Astrocyte of the hippocampus (primary cell): ENCODE data around the gene PPP2R5C.

Experiments used
- DNase-seq: peaks from one replicate; pipeline ENCODE4 v3.0.0; 2011; ENCODE audit warnings: low read depth, low spot score

The PPP2R5C gene

GRCh38 chr14:101865288-101865687, 103.8 kb downstream of the PPP2R5C start:
- peak; percentile 42 for DNase-seq

- no peak for DNase-seq
Observed at GRCh38 chr14:101867854-101868253, 106.3 kb downstream of the PPP2R5C start.

- no peak for DNase-seq
Observed at GRCh38 chr14:101869217-101869616, 107.7 kb downstream of the PPP2R5C start.

- DNase-seq, result no peak
Observed at GRCh38 chr14:101870273-101870939, 108.9 kb downstream of the PPP2R5C start.

GRCh38 chr14:101872346-101872745, 110.8 kb downstream of the PPP2R5C start:
- no peak for DNase-seq

- no peak for DNase-seq
Observed at GRCh38 chr14:101873076-101873825, 111.7 kb downstream of the PPP2R5C start.

GRCh38 chr14:101873991-101874390, 112.5 kb downstream of the PPP2R5C start:
- no peak for DNase-seq

GRCh38 chr14:101875041-101875726, 113.7 kb downstream of the PPP2R5C start:
- DNase-seq, result no peak

GRCh38 chr14:101875727-101876554, 114.4 kb downstream of the PPP2R5C start:
- DNase-seq, result peak; percentile 29

- no peak for DNase-seq
Observed at GRCh38 chr14:101876555-101876938, 115.0 kb downstream of the PPP2R5C start.

GRCh38 chr14:101877766-101878165, 116.3 kb downstream of the PPP2R5C start:
- DNase-seq, result peak; percentile 50

- DNase-seq, result peak; percentile 17
Observed at GRCh38 chr14:101878211-101878821, 116.8 kb downstream of the PPP2R5C start.

GRCh38 chr14:101878822-101879528, 117.5 kb downstream of the PPP2R5C start:
- DNase-seq, result peak; percentile 38

- no peak for DNase-seq
Observed at GRCh38 chr14:101879529-101880336, 118.2 kb downstream of the PPP2R5C start.

GRCh38 chr14:101881426-101881825, 119.9 kb downstream of the PPP2R5C start:
- DNase-seq, result no peak

- DNase-seq, result no peak
Observed at GRCh38 chr14:101882141-101882935, 120.8 kb downstream of the PPP2R5C start.

- DNase-seq, result no peak
Observed at GRCh38 chr14:101884089-101884933, 122.8 kb downstream of the PPP2R5C start.
